ENCODE data around the gene CTSO. TPM values are rescaled to one million over a fixed set of nuclear protein-coding genes. Genes with fewer than 3 reads are reported as not detected.
A peak's percentile ranks its signal among the peaks of the same experiment; 100 is the strongest.

The CTSO gene
- total and polyA plus RNA-seq, 2 experiments from 2014 or later = 0.44 to 0.83 TPM

GRCh38 chr4:155972098-155972497 is 18.4 kb upstream of the CTSO start:
- Histone ChIP-seq H3K27ac (ENCODE audit: low read depth) (no peak overlapping the region), H4K20me1 (replicated peaks; ENCODE audit: insufficient read depth) (no peaks in the 10 kb centered on the region), H3K36me3 (ENCODE audit: insufficient read depth) (no peaks in the 10 kb centered on the region), H3K4me1 (ENCODE audit: insufficient read depth) (peaks cover 13% of the 10 kb centered on the region; the same call in 1 of the 2 replicates), H3K4me3 (no peak overlapping the region), H3K4me2 (no peak overlapping the region), H2AFZ (no peak overlapping the region), H3K79me2 (replicated peaks; ENCODE audit: insufficient read depth) (no peaks in the 10 kb centered on the region), H3K27me3 (ENCODE audit: insufficient read depth) (no peaks in the 10 kb centered on the region), H3K9me2 (ENCODE audit: insufficient read depth) (peaks cover 4% of the 10 kb centered on the region; the same call in 1 of the 2 replicates), H3F3A (replicated peaks; ENCODE audit: low read depth) (no peaks in the 10 kb centered on the region)
- H3K4me1 Mint-ChIP-seq = peaks cover 12% of the 10 kb centered on the region; the same call in 2 of the 3 replicates
- no peak overlapping the region for H3K4me3 Mint-ChIP-seq
- peak; percentile 83 for ATAC-seq
- H3K27me3 Mint-ChIP-seq (ENCODE audit: insufficient read depth, low read depth, poor library complexity) = peaks cover 2% of the 10 kb centered on the region
- no peak overlapping the region for H3K27ac Mint-ChIP-seq
- DNase-seq (ENCODE audit: low spot score) = peak; percentile 61
- TF ChIP-seq ZNF462 (CRISPR knock-in tag; IDR thresholded peaks at IDR 0.05) = no peak
- TF ChIP-seq ZNF114 (CRISPR knock-in tag; IDR thresholded peaks at IDR 0.05) = no peak
- TF ChIP-seq CREB1 (CRISPR knock-in tag; IDR thresholded peaks at IDR 0.05; ENCODE audit: low read depth) = no peak
- no peak for TF ChIP-seq EZH2 (IDR thresholded peaks at IDR 0.05; ENCODE audit: low read depth, unreplicated experiment)
- TF ChIP-seq, protein P1, sequence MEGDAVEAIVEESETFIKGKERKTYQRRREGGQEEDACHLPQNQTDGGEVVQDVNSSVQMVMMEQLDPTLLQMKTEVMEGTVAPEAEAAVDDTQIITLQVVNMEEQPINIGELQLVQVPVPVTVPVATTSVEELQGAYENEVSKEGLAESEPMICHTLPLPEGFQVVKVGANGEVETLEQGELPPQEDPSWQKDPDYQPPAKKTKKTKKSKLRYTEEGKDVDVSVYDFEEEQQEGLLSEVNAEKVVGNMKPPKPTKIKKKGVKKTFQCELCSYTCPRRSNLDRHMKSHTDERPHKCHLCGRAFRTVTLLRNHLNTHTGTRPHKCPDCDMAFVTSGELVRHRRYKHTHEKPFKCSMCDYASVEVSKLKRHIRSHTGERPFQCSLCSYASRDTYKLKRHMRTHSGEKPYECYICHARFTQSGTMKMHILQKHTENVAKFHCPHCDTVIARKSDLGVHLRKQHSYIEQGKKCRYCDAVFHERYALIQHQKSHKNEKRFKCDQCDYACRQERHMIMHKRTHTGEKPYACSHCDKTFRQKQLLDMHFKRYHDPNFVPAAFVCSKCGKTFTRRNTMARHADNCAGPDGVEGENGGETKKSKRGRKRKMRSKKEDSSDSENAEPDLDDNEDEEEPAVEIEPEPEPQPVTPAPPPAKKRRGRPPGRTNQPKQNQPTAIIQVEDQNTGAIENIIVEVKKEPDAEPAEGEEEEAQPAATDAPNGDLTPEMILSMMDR (conservative IDR thresholded peaks at IDR 0.05; ENCODE audit: low read depth in 2 of 2) = peak; percentile 63 to 77
- no peaks in the 10 kb centered on the region for H3K9me3 Mint-ChIP-seq
- no peaks in the 10 kb centered on the region; the same call in 2 of the 3 replicates for H3K36me3 Mint-ChIP-seq (ENCODE audit: low read depth)

All from GM23338 (cell line).